GM12878 (cell line): Measurements from ENCODE around the gene PLA2G10. TPM values are rescaled to one million over a fixed set of nuclear protein-coding genes. Genes with fewer than 3 reads are reported as not detected.
A peak's percentile ranks its signal among the peaks of the same experiment; 100 is the strongest.

Source experiments
- ATAC-seq: fragments of 200-7000 bp; cut with Tn5 transposase; 3 replicates; pipeline ENCODE4 v1.9.1; 2020; ENCODE audit warnings: mild to moderate bottlenecking, moderate library complexity
- BruUV-seq: library from RNA; stranded (reverse); fragments of 400-500 nt; replicated peaks from 2 replicates; lab custom pipeline; 2021; lab: Mats Ljungman, UMichigan
- CTCF ChIA-PET: fragments of 300-600 bp; sonication (Branson Sonifier 250); formaldehyde crosslinking; extraction: SDS; loops from one replicate; lab custom pipeline; 2021; ENCODE audit warnings: inconsistent platforms; lab: Yijun Ruan, JAX
- POLR2A ChIA-PET: fragments of 350-600 bp; formaldehyde crosslinking; extraction: SDS; loops from one replicate; lab custom pipeline; 2021; ENCODE audit warnings: inconsistent platforms; lab: Charles Lee
- RAD21 ChIA-PET: fragments of 300-600 bp; sonication (Branson Sonifier 250); formaldehyde crosslinking; loops from one replicate; lab custom pipeline; 2023; ENCODE audit warnings: antibody characterized with exemption; ENCODE audit not compliant: unreplicated experiment; lab: Charles Lee
- SMC1A ChIA-PET: fragments of 300-600 bp; sonication (Branson Sonifier 250); formaldehyde crosslinking; loops from one replicate; lab custom pipeline; 2023; ENCODE audit not compliant: unreplicated experiment, uncharacterized antibody; lab: Charles Lee
- DNase-seq: peaks from one replicate; pipeline ENCODE4 v3.0.0-alpha.2; 2011; ENCODE audit warnings: low read depth, low spot score
- FAIRE-seq: peaks from 3 replicates; lab custom pipeline; 2011; peaks lifted over from hg19 to GRCh38; lab: Jason Lieb, UNC
- H2AFZ ChIP-seq: 2 replicates; pipeline ENCODE4 v1.6.0; 2011; ENCODE audit warnings: low read depth, low read length, control low read depth; ENCODE audit not compliant: control insufficient read depth
- H3K27ac ChIP-seq: 2 replicates; pipeline ENCODE4 v1.5.1; 2011; ENCODE audit warnings: control low read depth; ENCODE audit not compliant: control insufficient read depth, insufficient read depth
- H3K27me3 ChIP-seq, 2 experiments: replicated peaks in 1 of 2; 2 replicates each; pipeline versions ENCODE4 v1.6.0 to v1.6.1; 2011; ENCODE audit warnings: low read length in 1 of 2; ENCODE audit not compliant: control insufficient read depth in 2 of 2, insufficient read depth in 2 of 2
- H3K36me3 ChIP-seq, 2 experiments: 2 replicates each; pipeline ENCODE4 v1.5.1; 2011; ENCODE audit warnings: low read length in 1 of 2; ENCODE audit not compliant: control insufficient read depth in 2 of 2, insufficient read depth in 2 of 2
- H3K4me1 ChIP-seq: 2 replicates; pipeline ENCODE4 v1.6.1; 2011; ENCODE audit warnings: mild to moderate bottlenecking, low read length, moderate library complexity, mixed read lengths; ENCODE audit not compliant: control insufficient read depth, insufficient read depth
- H3K4me2 ChIP-seq: 2 replicates; pipeline ENCODE4 v1.6.0; 2011; ENCODE audit warnings: control low read depth; ENCODE audit not compliant: control insufficient read depth, insufficient read depth
- H3K4me3 ChIP-seq: fragments of 200-600 bp; sonication (generic); 2 replicates; pipeline ENCODE4 v1.5.1; 2016
- H3K79me2 ChIP-seq: 2 replicates; pipeline ENCODE4 v1.6.0; 2011; ENCODE audit warnings: low read length; ENCODE audit not compliant: control insufficient read depth, insufficient read depth
- H3K9ac ChIP-seq: 2 replicates; pipeline ENCODE4 v1.8.0; 2011; ENCODE audit warnings: low read length, control low read depth, mixed read lengths; ENCODE audit not compliant: control insufficient read depth, insufficient read depth
- H3K9me3 ChIP-seq: replicated peaks from 3 replicates; pipeline ENCODE4 v1.5.1; 2011; ENCODE audit warnings: mild to moderate bottlenecking, low read length; ENCODE audit not compliant: control insufficient read depth, insufficient read depth
- H4K20me1 ChIP-seq: 2 replicates; pipeline ENCODE4 v1.6.0; 2011; ENCODE audit not compliant: control insufficient read depth, insufficient read depth
- HDAC6 ChIP-seq: fragments of 200-600 bp; sonication (generic); IDR thresholded peaks from one replicate; pipeline ENCODE4 v1.8.0; 2017; ENCODE audit warnings: antibody characterized with exemption; ENCODE audit not compliant: unreplicated experiment
- SMAD1 ChIP-seq: fragments of 450-650 bp; IDR thresholded peaks from 2 replicates; pipeline ENCODE4 v1.6.1; 2018; ENCODE audit warnings: mild to moderate bottlenecking, low read depth; ENCODE audit not compliant: partially characterized antibody
- ZNF217 ChIP-seq: fragments of 450-650 bp; IDR thresholded peaks from 2 replicates; pipeline ENCODE4 v1.6.1; 2017; ENCODE audit warnings: antibody characterized with exemption, mild to moderate bottlenecking
- ZZZ3 ChIP-seq: IDR thresholded peaks from 2 replicates; pipeline ENCODE4 v1.6.1; 2011; ENCODE audit warnings: low read depth; ENCODE audit not compliant: control insufficient read depth, insufficient read length
- WGBS: methylation state at CpG from one replicate; pipeline ENCODE4 v1.1.6; 2016; ENCODE audit warnings: low lambda C conversion rate; ENCODE audit not compliant: insufficient replicate concordance, insufficient coverage; ENCODE audit errors: missing lambda C conversion rate; 5-methylcytosine and 5-hydroxymethylcytosine counted together
- in situ Hi-C: fragments of 300-500 bp; cut with MboI; formaldehyde crosslinking; loops from 9 replicates; pipeline ENCODE4 v1.14.3; 2018; ENCODE audit warnings: mixed read lengths
- intact Hi-C: fragments of 100-400 bp; cut with micrococcal nuclease; formaldehyde crosslinking; loops from one replicate; pipeline ENCODE4 v1.14.2; 2022; ENCODE audit not compliant: unreplicated experiment
- polyA plus RNA-seq, 11 experiments: library from polyadenylated mRNA; depleted of rRNA in 4 of 11; unstranded in 6 of 11; stranded (reverse) in 5 of 11; fragments of >200 nt; fragmentation: Nextera tagmentation in 4 of 11; fragmentation: Illumina TruSeq in 1 of 11; extraction: Ambion mirVana in 4 of 11; extraction: Trizol in 1 of 11; gene quantifications; 1 replicate in 1 of 11; 2 replicates in 10 of 11; pipeline versions ENCODE4 v1.2.1 to v1.2.3, GENCODE V29; 2011 to 2016; ENCODE audit warnings: inconsistent platforms in 2 of 11, missing spikeins in 2 of 11, low read depth in 1 of 11
- small RNA-seq: library from RNA; depleted of rRNA; stranded (forward); fragments of <200 nt; gene quantifications from one replicate; pipeline ENCODE3, GENCODE V24; 2014
- total RNA-seq, 4 experiments: library from RNA; depleted of rRNA in 3 of 4; stranded (reverse); fragments of >200 nt in 3 of 4; fragmentation: Illumina TruSeq in 1 of 4; extraction: Trizol in 1 of 4; gene quantifications; 2 replicates each; pipeline versions ENCODE4 v1.2.1 to v1.2.3, GENCODE V29; 2013 to 2021
- TF ChIP-seq, protein P1 (sequence below): IDR thresholded peaks from 2 replicates; pipeline ENCODE4 v1.6.1; 2011; ENCODE audit warnings: low read depth, low read length, improper control_type of control experiment, borderline replicate concordance
- TF ChIP-seq, protein P2 (sequence below): fragments of 150-350 bp; IDR thresholded peaks from 2 replicates; pipeline ENCODE4 v1.6.1; 2016; ENCODE audit warnings: low read depth, low read length

Gene PLA2G10
- total and polyA plus RNA-seq, 10 of the 15 experiments (the other 5 are each of a cell fraction or from before 2014, with no cell fraction given) = not detected

DNA sequence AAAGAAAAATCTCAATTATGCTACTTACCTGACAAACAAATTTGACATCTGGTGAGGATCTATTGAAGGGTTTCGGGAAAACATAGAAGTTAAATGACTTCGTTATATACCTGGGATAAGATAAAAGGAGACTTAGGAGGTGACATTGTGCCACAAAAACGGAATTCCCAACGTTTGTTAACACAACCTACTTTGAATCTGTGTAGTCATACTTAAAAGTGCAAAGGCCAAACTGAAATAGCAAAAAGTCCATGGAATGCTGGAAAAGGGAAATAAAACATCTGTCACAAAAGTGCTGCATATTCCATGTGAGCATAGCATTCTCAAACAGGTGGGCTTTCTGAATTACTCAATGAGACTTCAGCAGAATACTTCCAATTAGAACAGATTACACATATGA is 67.0 kb downstream of the PLA2G10 start:
- no peak overlapping the region for H3K9ac ChIP-seq
- intact Hi-C loops = no loop called here
- ChIA-PET POLR2A (no interaction called here), SMC1A (no interaction called here), CTCF (no interaction called here), RAD21 (no interaction called here)
- peaks cover 11% of the 10 kb centered on the region for H3K4me1 ChIP-seq
- no peaks in the 10 kb centered on the region for H3K9me3 ChIP-seq
- no peak overlapping the region; the same call in 1 of the 2 replicates for H3K4me2 ChIP-seq
- BruUV-seq = no TSS peak
- ATAC-seq (no peak), DNase-seq (no peak), FAIRE-seq (no peak)
- H3K36me3 ChIP-seq = peaks cover 0 to 12% of the 10 kb centered on the region in 2 experiments; a peak in 3 of 4 replicates
- 82% methylated on average over 4 of the region's 4 CpGs for WGBS
- TF ChIP-seq HDAC6 (no peak), ZNF217 (no peak), SMAD1 (no peak), ZZZ3 (no peak)
- TF ChIP-seq, protein P1, sequence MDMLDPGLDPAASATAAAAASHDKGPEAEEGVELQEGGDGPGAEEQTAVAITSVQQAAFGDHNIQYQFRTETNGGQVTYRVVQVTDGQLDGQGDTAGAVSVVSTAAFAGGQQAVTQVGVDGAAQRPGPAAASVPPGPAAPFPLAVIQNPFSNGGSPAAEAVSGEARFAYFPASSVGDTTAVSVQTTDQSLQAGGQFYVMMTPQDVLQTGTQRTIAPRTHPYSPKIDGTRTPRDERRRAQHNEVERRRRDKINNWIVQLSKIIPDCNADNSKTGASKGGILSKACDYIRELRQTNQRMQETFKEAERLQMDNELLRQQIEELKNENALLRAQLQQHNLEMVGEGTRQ = no peak
- TF ChIP-seq, protein P2, sequence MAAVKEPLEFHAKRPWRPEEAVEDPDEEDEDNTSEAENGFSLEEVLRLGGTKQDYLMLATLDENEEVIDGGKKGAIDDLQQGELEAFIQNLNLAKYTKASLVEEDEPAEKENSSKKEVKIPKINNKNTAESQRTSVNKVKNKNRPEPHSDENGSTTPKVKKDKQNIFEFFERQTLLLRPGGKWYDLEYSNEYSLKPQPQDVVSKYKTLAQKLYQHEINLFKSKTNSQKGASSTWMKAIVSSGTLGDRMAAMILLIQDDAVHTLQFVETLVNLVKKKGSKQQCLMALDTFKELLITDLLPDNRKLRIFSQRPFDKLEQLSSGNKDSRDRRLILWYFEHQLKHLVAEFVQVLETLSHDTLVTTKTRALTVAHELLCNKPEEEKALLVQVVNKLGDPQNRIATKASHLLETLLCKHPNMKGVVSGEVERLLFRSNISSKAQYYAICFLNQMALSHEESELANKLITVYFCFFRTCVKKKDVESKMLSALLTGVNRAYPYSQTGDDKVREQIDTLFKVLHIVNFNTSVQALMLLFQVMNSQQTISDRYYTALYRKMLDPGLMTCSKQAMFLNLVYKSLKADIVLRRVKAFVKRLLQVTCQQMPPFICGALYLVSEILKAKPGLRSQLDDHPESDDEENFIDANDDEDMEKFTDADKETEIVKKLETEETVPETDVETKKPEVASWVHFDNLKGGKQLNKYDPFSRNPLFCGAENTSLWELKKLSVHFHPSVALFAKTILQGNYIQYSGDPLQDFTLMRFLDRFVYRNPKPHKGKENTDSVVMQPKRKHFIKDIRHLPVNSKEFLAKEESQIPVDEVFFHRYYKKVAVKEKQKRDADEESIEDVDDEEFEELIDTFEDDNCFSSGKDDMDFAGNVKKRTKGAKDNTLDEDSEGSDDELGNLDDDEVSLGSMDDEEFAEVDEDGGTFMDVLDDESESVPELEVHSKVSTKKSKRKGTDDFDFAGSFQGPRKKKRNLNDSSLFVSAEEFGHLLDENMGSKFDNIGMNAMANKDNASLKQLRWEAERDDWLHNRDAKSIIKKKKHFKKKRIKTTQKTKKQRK = no peak
- H3K79me2 ChIP-seq = peaks cover 24% of the 10 kb centered on the region
- H3K27ac ChIP-seq = no peak overlapping the region
- in situ Hi-C loops = loop anchor here (25.0 kb wide), 2 partner anchors 460 to 1010 kb away; partner anchors contain the start of genes MARF1 and RRN3
- H3K4me3 ChIP-seq = 0 out of 2 replicates have a peak overlapping the region, but pooled peaks have one; percentile 15
- no peaks in the 10 kb centered on the region for H3K27me3 ChIP-seq
- H2AFZ ChIP-seq = no peak overlapping the region
- H4K20me1 ChIP-seq = no peaks in the 10 kb centered on the region

Small RNA genes within 50 kb of the gene (small RNA-seq; reads per million reads assigned to genes)
- not detected for gene RNU7-125P

Other genes starting within 250 kb of the PLA2G10 start
- gene PARN, start 64.0 kb downstream of the PLA2G10 start, total RNA-seq (2014; rRNA removed) = 33.5 and 39.0 TPM in 2 replicates
- gene PARN, start 64.0 kb downstream of the PLA2G10 start, total RNA-seq (2014; rRNA removed; fragmentation: Illumina TruSeq; extraction: Trizol) = 53.1 and 57.1 TPM in 2 replicates
- 39.4 and 41.4 TPM in 2 replicates for gene PARN, start 64.0 kb downstream of the PLA2G10 start, total RNA-seq (2021)
- gene PARN, start 64.0 kb downstream of the PLA2G10 start, polyA plus RNA-seq (2011; rRNA removed) = 42.4 and 47.9 TPM in 2 replicates
- gene PARN, start 64.0 kb downstream of the PLA2G10 start, polyA plus RNA-seq (2014; fragmentation: Illumina TruSeq; extraction: Trizol) = 65.7 and 83.0 TPM in 2 replicates
- 10 to 100 TPM; 15.6 to 25.1 TPM for gene PARN, start 64.0 kb downstream of the PLA2G10 start, polyA plus RNA-seq (2014; fragmentation: Nextera tagmentation; extraction: Ambion mirVana)
- 36.8 and 53.0 TPM in 2 replicates for gene PARN, start 64.0 kb downstream of the PLA2G10 start, polyA plus RNA-seq (2014; rRNA removed)
- 10 to 100 TPM; 76.6 to 77.3 TPM for gene PARN, start 64.0 kb downstream of the PLA2G10 start, polyA plus RNA-seq (2016; fragmentation: Nextera tagmentation; extraction: Ambion mirVana)
- gene BFAR, start 61.4 kb downstream of the PLA2G10 start, total RNA-seq (2014; rRNA removed) = 41.4 and 49.0 TPM in 2 replicates
- 52.0 and 53.8 TPM in 2 replicates for gene BFAR, start 61.4 kb downstream of the PLA2G10 start, total RNA-seq (2014; rRNA removed; fragmentation: Illumina TruSeq; extraction: Trizol)
- 45.4 and 49.6 TPM in 2 replicates for gene BFAR, start 61.4 kb downstream of the PLA2G10 start, total RNA-seq (2021)
- 51.4 and 56.8 TPM in 2 replicates for gene BFAR, start 61.4 kb downstream of the PLA2G10 start, polyA plus RNA-seq (2011; rRNA removed)
- 62.0 and 76.6 TPM in 2 replicates for gene BFAR, start 61.4 kb downstream of the PLA2G10 start, polyA plus RNA-seq (2014; fragmentation: Illumina TruSeq; extraction: Trizol)
- gene BFAR, start 61.4 kb downstream of the PLA2G10 start, polyA plus RNA-seq (2014; fragmentation: Nextera tagmentation; extraction: Ambion mirVana) = 10 to 100 TPM; 35.9 to 38.2 TPM
- gene BFAR, start 61.4 kb downstream of the PLA2G10 start, polyA plus RNA-seq (2014; rRNA removed) = 42.3 and 56.5 TPM in 2 replicates
- 10 to 100 TPM; 34.6 to 38.8 TPM for gene BFAR, start 61.4 kb downstream of the PLA2G10 start, polyA plus RNA-seq (2016; fragmentation: Nextera tagmentation; extraction: Ambion mirVana)
- 0.45 and 0.76 TPM in 2 replicates for gene NPIPA3, start 9.1 kb upstream of the PLA2G10 start, total RNA-seq (2014; rRNA removed)
- 1.2 and 1.4 TPM in 2 replicates for gene NPIPA3, start 9.1 kb upstream of the PLA2G10 start, total RNA-seq (2014; rRNA removed; fragmentation: Illumina TruSeq; extraction: Trizol)
- gene NPIPA3, start 9.1 kb upstream of the PLA2G10 start, total RNA-seq (2021) = 1.4 and 1.6 TPM in 2 replicates
- 1.3 and 1.8 TPM in 2 replicates for gene NPIPA3, start 9.1 kb upstream of the PLA2G10 start, polyA plus RNA-seq (2011; rRNA removed)
- gene NPIPA3, start 9.1 kb upstream of the PLA2G10 start, polyA plus RNA-seq (2014; fragmentation: Illumina TruSeq; extraction: Trizol) = 0.85 and 1.1 TPM in 2 replicates
- under 1 TPM; 0.37 to 0.42 TPM for gene NPIPA3, start 9.1 kb upstream of the PLA2G10 start, polyA plus RNA-seq (2014; fragmentation: Nextera tagmentation; extraction: Ambion mirVana)
- 0.72 and 1.2 TPM in 2 replicates for gene NPIPA3, start 9.1 kb upstream of the PLA2G10 start, polyA plus RNA-seq (2014; rRNA removed)
- 1 to 10 TPM in 1 of 2 experiments, not detected in 1; 1.2 TPM for gene NPIPA3, start 9.1 kb upstream of the PLA2G10 start, polyA plus RNA-seq (2016; fragmentation: Nextera tagmentation; extraction: Ambion mirVana)
- gene NPIPA2, start 48.2 kb upstream of the PLA2G10 start, total RNA-seq (2014; rRNA removed) = 0.45 TPM in 1 of 2 replicates, not detected in the other
- gene NPIPA2, start 48.2 kb upstream of the PLA2G10 start, total RNA-seq (2014; rRNA removed; fragmentation: Illumina TruSeq; extraction: Trizol) = 0.31 TPM in 1 of 2 replicates, not detected in the other
- gene NPIPA2, start 48.2 kb upstream of the PLA2G10 start, total RNA-seq (2021) = 0.74 and 0.90 TPM in 2 replicates
- 1.0 and 1.2 TPM in 2 replicates for gene NPIPA2, start 48.2 kb upstream of the PLA2G10 start, polyA plus RNA-seq (2011; rRNA removed)
- 1.7 and 2.2 TPM in 2 replicates for gene NPIPA2, start 48.2 kb upstream of the PLA2G10 start, polyA plus RNA-seq (2014; fragmentation: Illumina TruSeq; extraction: Trizol)
- under 1 TPM; 0.13 to 0.26 TPM for gene NPIPA2, start 48.2 kb upstream of the PLA2G10 start, polyA plus RNA-seq (2014; fragmentation: Nextera tagmentation; extraction: Ambion mirVana)
- 0.85 and 1.2 TPM in 2 replicates for gene NPIPA2, start 48.2 kb upstream of the PLA2G10 start, polyA plus RNA-seq (2014; rRNA removed)
- gene NPIPA2, start 48.2 kb upstream of the PLA2G10 start, polyA plus RNA-seq (2016; fragmentation: Nextera tagmentation; extraction: Ambion mirVana) = under 1 TPM in 1 of 2 experiments, not detected in 1; 0.66 TPM
- 27.7 and 35.6 TPM in 2 replicates for gene NOMO1, start 139.4 kb upstream of the PLA2G10 start, total RNA-seq (2014; rRNA removed)
- gene NOMO1, start 139.4 kb upstream of the PLA2G10 start, total RNA-seq (2014; rRNA removed; fragmentation: Illumina TruSeq; extraction: Trizol) = 31.0 and 33.0 TPM in 2 replicates
- gene NOMO1, start 139.4 kb upstream of the PLA2G10 start, total RNA-seq (2021) = 45.1 and 51.9 TPM in 2 replicates
- gene NOMO1, start 139.4 kb upstream of the PLA2G10 start, polyA plus RNA-seq (2011; rRNA removed) = 17.1 and 28.3 TPM in 2 replicates
- gene NOMO1, start 139.4 kb upstream of the PLA2G10 start, polyA plus RNA-seq (2014; fragmentation: Illumina TruSeq; extraction: Trizol) = 59.5 and 93.3 TPM in 2 replicates
- 10 to 100 TPM; 10.8 to 15.3 TPM for gene NOMO1, start 139.4 kb upstream of the PLA2G10 start, polyA plus RNA-seq (2014; fragmentation: Nextera tagmentation; extraction: Ambion mirVana)
- gene NOMO1, start 139.4 kb upstream of the PLA2G10 start, polyA plus RNA-seq (2014; rRNA removed) = 21.4 and 37.2 TPM in 2 replicates
- gene NOMO1, start 139.4 kb upstream of the PLA2G10 start, polyA plus RNA-seq (2016; fragmentation: Nextera tagmentation; extraction: Ambion mirVana) = 10 to 100 TPM; 55.4 to 63.1 TPM
- 13.6 and 13.7 TPM in 2 replicates for gene NPIPA1, start 243.1 kb upstream of the PLA2G10 start, total RNA-seq (2014; rRNA removed)
- gene NPIPA1, start 243.1 kb upstream of the PLA2G10 start, total RNA-seq (2014; rRNA removed; fragmentation: Illumina TruSeq; extraction: Trizol) = 14.6 and 15.7 TPM in 2 replicates
- 42.8 and 42.9 TPM in 2 replicates for gene NPIPA1, start 243.1 kb upstream of the PLA2G10 start, total RNA-seq (2021)
- 36.0 and 39.8 TPM in 2 replicates for gene NPIPA1, start 243.1 kb upstream of the PLA2G10 start, polyA plus RNA-seq (2011; rRNA removed)
- gene NPIPA1, start 243.1 kb upstream of the PLA2G10 start, polyA plus RNA-seq (2014; fragmentation: Illumina TruSeq; extraction: Trizol) = 32.4 and 50.4 TPM in 2 replicates
- gene NPIPA1, start 243.1 kb upstream of the PLA2G10 start, polyA plus RNA-seq (2014; fragmentation: Nextera tagmentation; extraction: Ambion mirVana) = 1 to 10 TPM; 7.7 to 8.9 TPM
- gene NPIPA1, start 243.1 kb upstream of the PLA2G10 start, polyA plus RNA-seq (2014; rRNA removed) = 30.1 and 31.4 TPM in 2 replicates
- 10 to 100 TPM in 1 of 2 experiments, 1 to 10 TPM in 1; 9.3 to 10.2 TPM for gene NPIPA1, start 243.1 kb upstream of the PLA2G10 start, polyA plus RNA-seq (2016; fragmentation: Nextera tagmentation; extraction: Ambion mirVana)